Activated CD4-positive, alpha-beta T cell treated with anti-CD3 and anti-CD28 coated beads, Interleukin-2, Interleukin-6, amounts not matched to agents 100 ng/mL and 50 ng/mL, durations not matched to agents 16 hours and 8 hours (primary cell): Measurements from ENCODE around the gene C19orf67.

Source experiments
- DNase-seq: peaks from one replicate; pipeline ENCODE4 v3.0.0-alpha.2; 2020

Gene C19orf67

GRCh38 chr19:14107581-14108461 lies 22.2 kb upstream of the C19orf67 start:
- no peak for DNase-seq

GRCh38 chr19:14106840-14107239 lies 21.3 kb upstream of the C19orf67 start:
- DNase-seq: no peak

GRCh38 chr19:14105680-14106079 lies 20.1 kb upstream of the C19orf67 start:
- DNase-seq: no peak

GRCh38 chr19:14103310-14103709 lies 17.7 kb upstream of the C19orf67 start:
- DNase-seq: no peak

GRCh38 chr19:14102756-14103155 lies 17.2 kb upstream of the C19orf67 start:
- no peak for DNase-seq

- no peak for DNase-seq
Observed at GRCh38 chr19:14102102-14102696, 16.6 kb upstream of the C19orf67 start.

GRCh38 chr19:14101003-14101545 lies 15.5 kb upstream of the C19orf67 start:
- DNase-seq: no peak

- no peak for DNase-seq
Observed at GRCh38 chr19:14097532-14098151, 12.1 kb upstream of the C19orf67 start.

- no peak for DNase-seq
Observed at GRCh38 chr19:14096272-14096992, 10.8 kb upstream of the C19orf67 start.

GRCh38 chr19:14094854-14095253 lies 9.3 kb upstream of the C19orf67 start:
- DNase-seq: no peak

GRCh38 chr19:14093117-14093823 lies 7.7 kb upstream of the C19orf67 start:
- DNase-seq: no peak

- peak; percentile 34 for DNase-seq
Observed at GRCh38 chr19:14091813-14092462, 6.4 kb upstream of the C19orf67 start.

GRCh38 chr19:14091081-14091812 lies 5.7 kb upstream of the C19orf67 start:
- DNase-seq: peak; percentile 39

- peak; percentile 83 for DNase-seq
Observed at GRCh38 chr19:14090509-14091080, 5.0 kb upstream of the C19orf67 start, which contains the start of gene SAMD1. SAMD1 (minus strand) TSS chr19:14090751.

- DNase-seq: peak; percentile 63
Observed at GRCh38 chr19:14089662-14090508, 4.3 kb upstream of the C19orf67 start.

GRCh38 chr19:14089412-14089661 lies 3.8 kb upstream of the C19orf67 start:
- DNase-seq: peak; percentile 30

GRCh38 chr19:14088634-14089411 lies 3.2 kb upstream of the C19orf67 start:
- DNase-seq: no peak

- DNase-seq: no peak
Observed at GRCh38 chr19:14086098-14086497, 515 bp upstream of the C19orf67 start.

- no peak for DNase-seq
Observed at GRCh38 chr19:14082675-14082960, 3.0 kb downstream of the C19orf67 start.
